ENCODE data around the gene GEN1.

The GEN1 gene

DNA sequence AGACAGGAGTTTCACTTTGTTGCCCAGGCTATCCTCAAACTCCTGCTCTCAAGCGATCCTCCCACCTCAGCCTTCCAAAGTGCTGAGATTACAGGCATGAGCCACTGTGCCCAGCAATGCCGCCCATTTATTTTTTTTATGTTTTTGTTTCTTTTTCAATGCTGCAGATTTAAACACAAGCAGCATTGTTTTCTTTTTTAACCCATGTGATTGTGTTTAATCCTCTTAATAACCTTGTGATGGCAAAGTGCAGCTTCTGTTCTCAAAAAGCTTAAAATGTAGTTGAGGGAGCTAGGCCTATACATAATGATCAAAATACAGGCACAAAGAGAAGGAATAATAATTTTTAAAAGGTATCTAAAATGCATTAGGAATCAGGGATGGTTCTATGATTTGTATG, 73.8 kb downstream of the GEN1 start:
- DNase-seq, result no peak

DNA sequence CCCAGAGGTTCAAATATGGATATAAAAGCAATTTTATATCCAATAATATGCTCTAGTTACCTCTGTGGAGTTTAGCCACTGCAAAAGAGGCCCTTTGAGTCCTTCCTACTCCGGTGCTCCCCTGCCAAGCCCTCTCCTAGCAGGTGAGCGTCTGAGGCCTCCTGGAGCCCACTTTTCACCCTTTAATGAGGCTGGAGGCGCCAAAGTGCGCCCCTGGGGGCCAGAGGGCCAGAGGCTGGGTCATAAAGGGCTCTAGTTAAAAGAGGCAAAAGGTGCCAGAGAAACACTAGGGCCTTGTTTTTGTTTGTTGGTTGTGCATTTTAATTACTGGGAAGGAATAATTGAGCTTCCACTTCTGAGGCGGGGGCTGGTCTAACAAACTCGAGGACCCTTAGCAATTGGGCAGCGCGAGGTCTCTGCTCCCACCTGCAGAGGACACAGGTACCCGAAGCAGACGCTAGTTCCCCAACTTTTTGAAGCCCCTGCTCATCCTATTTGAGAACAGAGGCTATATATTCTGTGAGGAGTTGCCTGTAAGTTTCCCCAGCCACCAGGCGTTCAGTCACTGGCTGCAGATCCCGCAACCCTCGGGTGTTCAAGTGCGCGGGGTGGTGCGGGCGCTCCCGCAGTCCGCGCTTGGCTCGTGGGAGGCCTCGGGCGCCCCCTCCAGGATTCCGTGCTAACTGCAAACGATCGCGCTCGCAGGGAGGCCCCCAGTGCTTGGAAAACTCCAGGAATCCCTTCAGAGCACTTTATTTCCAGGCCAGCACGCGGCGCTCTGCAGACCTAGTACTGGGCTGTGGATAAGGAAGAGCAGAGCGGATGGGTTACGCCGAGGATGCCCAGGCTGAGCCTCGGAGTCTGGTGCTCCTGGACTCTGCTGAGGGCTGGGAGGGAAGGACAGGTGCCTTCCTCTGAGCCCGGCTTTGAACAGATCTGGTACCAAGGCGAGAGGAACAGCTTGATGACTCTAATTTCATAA, 76.4 kb downstream of the GEN1 start:
- peak; percentile 10 for DNase-seq

DNA sequence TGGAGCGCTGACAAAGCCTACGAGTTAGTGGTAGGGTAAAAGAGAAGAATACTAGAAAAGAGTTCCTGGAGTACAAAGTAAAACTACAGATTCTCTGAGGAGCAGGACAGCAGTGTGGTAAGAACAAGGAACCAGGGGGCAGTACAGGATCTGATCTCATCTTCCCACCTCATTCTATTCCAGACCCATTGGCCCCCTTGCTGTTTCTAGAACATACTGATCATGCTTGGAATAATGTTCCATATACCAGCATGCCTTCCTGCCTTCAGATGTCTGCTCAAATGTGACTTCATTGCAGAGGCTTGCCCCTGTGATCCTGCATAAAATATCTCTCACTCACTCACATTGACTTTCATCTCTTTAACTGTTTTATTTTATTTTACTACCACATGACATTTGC, 81.6 kb downstream of the GEN1 start:
- no peak for DNase-seq
